ENCODE data around the gene RPRD1B. TPM values are rescaled to one million over a fixed set of nuclear protein-coding genes. Genes with fewer than 3 reads are reported as not detected.

Gene RPRD1B
- total and polyA plus RNA-seq, 2 of the 13 experiments (the other 11 are each of a cell fraction or from before 2014, with no cell fraction given): 31.1 to 41.5 TPM

DNA sequence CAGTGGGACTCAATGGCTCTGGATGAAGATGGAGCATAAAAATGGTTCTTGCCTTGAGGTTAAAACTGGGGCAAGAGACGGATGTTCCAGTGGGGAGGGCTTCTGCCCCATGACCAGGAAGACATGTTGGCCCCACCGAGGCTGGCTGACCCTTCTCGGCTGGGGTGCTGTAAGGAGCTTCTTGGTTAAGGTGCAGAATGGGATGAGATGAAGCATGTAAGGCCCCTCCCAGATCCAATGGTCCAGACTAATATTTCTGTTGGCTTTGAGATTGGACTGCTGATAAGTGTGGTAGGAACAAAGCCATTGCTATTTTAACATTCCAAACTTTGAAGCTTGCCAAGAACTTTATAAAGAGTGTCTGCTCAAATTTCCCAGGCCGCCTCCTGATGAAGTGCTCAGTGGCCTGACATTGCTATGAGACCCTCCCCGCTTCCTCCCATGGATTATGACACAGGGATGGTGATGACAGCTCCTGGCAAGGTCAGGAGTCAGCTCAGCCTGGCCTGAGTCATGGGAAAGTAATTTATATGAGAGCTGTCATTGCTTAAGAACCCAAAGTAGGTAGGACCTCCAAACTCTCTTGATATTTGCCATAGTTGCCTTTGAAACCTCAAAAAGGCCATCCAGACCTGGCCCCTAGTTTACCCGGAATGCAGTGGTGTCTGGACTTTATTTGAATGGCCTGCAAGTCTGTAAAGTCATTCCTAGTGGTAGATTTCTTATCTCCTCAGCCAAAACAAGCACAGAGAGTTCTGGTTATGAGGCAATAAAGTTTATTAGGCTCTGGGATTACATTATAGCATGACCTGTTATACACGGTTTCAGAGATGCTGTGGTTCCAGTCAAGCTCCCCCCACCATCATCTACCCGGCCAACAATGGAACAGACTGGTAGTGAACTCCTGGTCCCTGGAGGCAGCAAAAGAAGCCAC is 76.3 kb downstream of the RPRD1B start (continued):
- TF ChIP-seq PAXIP1 (CRISPR knock-in tag; conservative IDR thresholded peaks at IDR 0.05) (peak; percentile 50; the same call in 1 of the 2 replicates), HNF4G (IDR thresholded peaks at IDR 0.05; ENCODE audit: borderline replicate concordance, low read depth, low read length) (peak; percentile 47; the same call in 1 of the 2 replicates), HNF4G (CRISPR knock-in tag; IDR thresholded peaks at IDR 0.05; ENCODE audit: borderline replicate concordance, low read depth) (no peak)

DNA sequence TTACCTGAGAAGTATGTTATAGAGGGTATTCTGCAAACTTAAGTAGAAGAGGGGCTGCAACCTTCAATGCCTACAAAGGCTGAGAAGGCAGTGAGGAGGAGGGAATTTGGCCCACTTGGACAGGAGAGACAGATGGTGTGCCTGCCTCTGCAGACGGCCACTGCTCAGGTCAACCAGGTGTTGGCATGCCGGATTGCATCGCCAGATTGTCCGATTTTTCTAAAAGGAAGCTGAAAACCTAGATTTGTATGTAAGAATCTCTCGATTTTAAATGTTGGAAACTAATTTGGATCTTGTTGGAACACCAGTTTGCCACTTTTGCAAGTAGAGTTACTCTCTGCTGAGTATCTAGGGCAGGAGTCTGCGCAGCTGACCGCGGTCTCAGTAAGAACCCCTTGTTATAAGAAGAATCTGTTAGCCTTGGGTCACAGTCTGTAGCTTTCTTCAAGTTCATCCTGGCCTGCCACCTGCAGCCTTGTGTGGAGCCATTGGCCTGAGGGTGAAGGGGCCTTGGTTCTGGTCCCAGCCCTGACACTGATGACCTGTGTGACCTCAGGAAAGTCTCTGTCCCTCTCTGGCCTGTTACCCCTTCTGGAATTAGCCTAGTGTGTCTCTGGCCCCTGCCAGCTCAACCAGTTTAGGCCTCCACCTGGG is 77.1 kb downstream of the RPRD1B start:
- Histone ChIP-seq H3K27me3 (ENCODE audit: control insufficient read depth in 1 of 2, insufficient read depth in 2 of 2, low read length in 2 of 2) (no peaks in the 10 kb centered on the region), H3K27ac (ENCODE audit: extremely low read length, insufficient read depth, low read length) (no peak overlapping the region), H3K4me3 (replicated peaks in 1 of 3; ENCODE audit: insufficient read depth in 1 of 3, low read depth in 2 of 3, low read length in 3 of 3) (no peak overlapping the region; a peak in 1 of 6 replicates), H3K9me3 (ENCODE audit: low read length) (no peaks in the 10 kb centered on the region), H4K20me1 (ENCODE audit: insufficient read depth, low read length) (no peaks in the 10 kb centered on the region), H3K9ac (ENCODE audit: insufficient read depth, low read depth, low read length) (no peak overlapping the region), H3K79me2 (ENCODE audit: insufficient read depth, low read length) (no peaks in the 10 kb centered on the region), H3K4me1 (ENCODE audit: insufficient read depth, low read length) (peaks cover 60% of the 10 kb centered on the region), H2AFZ (ENCODE audit: low read length) (no peak overlapping the region), H3K36me3 (replicated peaks in 1 of 2; ENCODE audit: control insufficient read depth in 1 of 2, insufficient read depth in 2 of 2, low read length in 2 of 2) (no peaks in the 10 kb centered on the region), H3K4me2 (ENCODE audit: low read depth, low read length) (peak overlapping the region; percentile 37)
- ChIA-PET POLR2A (interaction anchor here (1.3 to 2.8 kb wide), 10 partner anchors 9 to 53 kb away, joined by 3 to 44 read pairs (median 7); no protein-coding TSS in a partner anchor), CTCF (ENCODE audit: low intra/inter-chr PET ratio, low total read pairs) (interaction anchor here (1.0 to 1.2 kb wide), 2 partner anchors 38 to 55 kb away, joined by 3 read pairs; no protein-coding TSS in a partner anchor)
- intact Hi-C loops (cut with micrococcal nuclease; ENCODE audit: unreplicated experiment) (loop anchor here (2.0 kb wide), 3 partner anchors 14 to 110 kb away; no protein-coding TSS in a partner anchor), in situ Hi-C loops (cut with HindIII; ENCODE audit: extremely low pct_ligation_motif_present, low pct_unique_long_range_greater_than_20kb) (no loop called here)
- ATAC-seq (no peak), FAIRE-seq (peak; percentile 42), DNase-seq (ENCODE audit: low spot score) (no peak)
- WGBS (ENCODE audit: low lambda C conversion rate): 68% methylated on average over 8 of the region's 8 CpGs
- BruUV-seq (replicated peaks): no TSS peak
- TF ChIP-seq ZNF891 (CRISPR knock-in tag; IDR thresholded peaks at IDR 0.05): 0 out of 2 replicates have a peak, but pooled peaks have one; percentile 16
- no peak for TF ChIP-seq ATM (IDR thresholded peaks at IDR 0.05; ENCODE audit: borderline replicate concordance)
- TF ChIP-seq ZNF180 (CRISPR knock-in tag; IDR thresholded peaks at IDR 0.05; ENCODE audit: borderline replicate concordance, low read depth): no peak
- TF ChIP-seq TCF7L2 (IDR thresholded peaks at IDR 0.05; ENCODE audit: low read depth, low read length): no peak
- peak; percentile 94 for TF ChIP-seq ZNF768 (CRISPR knock-in tag; IDR thresholded peaks at IDR 0.05)
- TF ChIP-seq, protein P1, sequence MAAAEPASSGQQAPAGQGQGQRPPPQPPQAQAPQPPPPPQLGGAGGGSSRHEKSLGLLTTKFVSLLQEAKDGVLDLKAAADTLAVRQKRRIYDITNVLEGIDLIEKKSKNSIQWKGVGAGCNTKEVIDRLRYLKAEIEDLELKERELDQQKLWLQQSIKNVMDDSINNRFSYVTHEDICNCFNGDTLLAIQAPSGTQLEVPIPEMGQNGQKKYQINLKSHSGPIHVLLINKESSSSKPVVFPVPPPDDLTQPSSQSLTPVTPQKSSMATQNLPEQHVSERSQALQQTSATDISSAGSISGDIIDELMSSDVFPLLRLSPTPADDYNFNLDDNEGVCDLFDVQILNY (CRISPR knock-in tag; conservative IDR thresholded peaks at IDR 0.05): 0 out of 2 replicates have a peak, but pooled peaks have one; percentile 23
- TF ChIP-seq BORCS8-MEF2B (CRISPR knock-in tag; IDR thresholded peaks at IDR 0.05): no peak
- TF ChIP-seq MTA3 (CRISPR knock-in tag; IDR thresholded peaks at IDR 0.05): no peak
- TF ChIP-seq, protein P2, sequence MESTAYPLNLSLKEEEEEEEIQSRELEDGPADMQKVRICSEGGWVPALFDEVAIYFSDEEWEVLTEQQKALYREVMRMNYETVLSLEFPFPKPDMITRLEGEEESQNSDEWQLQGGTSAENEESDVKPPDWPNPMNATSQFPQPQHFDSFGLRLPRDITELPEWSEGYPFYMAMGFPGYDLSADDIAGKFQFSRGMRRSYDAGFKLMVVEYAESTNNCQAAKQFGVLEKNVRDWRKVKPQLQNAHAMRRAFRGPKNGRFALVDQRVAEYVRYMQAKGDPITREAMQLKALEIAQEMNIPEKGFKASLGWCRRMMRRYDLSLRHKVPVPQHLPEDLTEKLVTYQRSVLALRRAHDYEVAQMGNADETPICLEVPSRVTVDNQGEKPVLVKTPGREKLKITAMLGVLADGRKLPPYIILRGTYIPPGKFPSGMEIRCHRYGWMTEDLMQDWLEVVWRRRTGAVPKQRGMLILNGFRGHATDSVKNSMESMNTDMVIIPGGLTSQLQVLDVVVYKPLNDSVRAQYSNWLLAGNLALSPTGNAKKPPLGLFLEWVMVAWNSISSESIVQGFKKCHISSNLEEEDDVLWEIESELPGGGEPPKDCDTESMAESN (CRISPR knock-in tag; conservative IDR thresholded peaks at IDR 0.05): no peak
